Right lobe of liver (tissue), 6 donors: ENCODE results near the gene PHF14. TPM values are rescaled to one million over a fixed set of nuclear protein-coding genes. Genes with fewer than 3 reads are reported as not detected.

ENCODE experiments used
- ATAC-seq, 4 donors: fragments of 200-7000 bp; cut with Tn5 transposase; one replicate each; pipeline ENCODE4 v1.9.1; 2020; ENCODE audit warnings: mild to moderate bottlenecking in 4 of 4, moderate library complexity in 4 of 4
- DNase-seq, 3 donors: peaks; one replicate each; pipeline ENCODE4 v3.0.0-alpha.2; 2020
- H3K27ac ChIP-seq, 3 donors: fragments of 200-600 bp; one replicate each; pipeline ENCODE4 v1.8.0; 2022
- H3K27me3 ChIP-seq, 2 donors: fragments of 200-600 bp; one replicate each; pipeline ENCODE4 v1.8.0; 2022
- H3K36me3 ChIP-seq, 4 donors: fragments of 200-600 bp; sonication (generic) in 1 of 4; one replicate each; pipeline versions ENCODE4 v1.5.1 to v1.8.0; 2017 to 2022; ENCODE audit warnings: control low read depth in 1 of 4
- H3K4me1 ChIP-seq, 4 donors: fragments of 200-600 bp; sonication (generic) in 1 of 4; one replicate each; pipeline versions ENCODE4 v1.5.1 to v1.8.0; 2017 to 2022; ENCODE audit warnings: control low read depth in 1 of 4
- H3K4me3 ChIP-seq, 3 donors: fragments of 200-600 bp; one replicate each; pipeline ENCODE4 v1.8.0; 2022
- H3K9me3 ChIP-seq, 4 donors: fragments of 200-600 bp; sonication (generic) in 1 of 4; one replicate each; pipeline versions ENCODE4 v1.5.1 to v1.8.0; 2017 to 2022; ENCODE audit warnings: control low read depth in 1 of 4
- CTCF ChIP-seq, 4 donors: fragments of 200-600 bp in 3 of 4; fragments of 450-650 bp in 1 of 4; IDR thresholded peaks; one replicate each; pipeline versions ENCODE4 v1.5.1 to v1.8.0; 2016 to 2022; ENCODE audit warnings: antibody characterized with exemption in 4 of 4, mild to moderate bottlenecking in 2 of 4
- POLR2A ChIP-seq: fragments of 450-650 bp; IDR thresholded peaks from one replicate; pipeline ENCODE4 v1.6.1; 2017; ENCODE audit warnings: antibody characterized with exemption, mild to moderate bottlenecking
- WGBS: methylation state at CpG from one replicate; pipeline ENCODE4 v1.1.6; 2018; ENCODE audit warnings: low coverage, low lambda C conversion rate; ENCODE audit not compliant: insufficient coverage; ENCODE audit errors: missing lambda C conversion rate; 5-methylcytosine and 5-hydroxymethylcytosine counted together
- intact Hi-C, 2 donors: fragments of 100-400 bp; cut with DNase I; formaldehyde crosslinking; loops; one replicate each; pipeline versions ENCODE4 v1.11.2 to v1.14.1; 2022
- total RNA-seq, 6 experiments: library from RNA; depleted of rRNA in 2 of 6; stranded (reverse); fragments of >200 nt in 2 of 6; fragmentation: NEBNext Ultra II Directional in 3 of 6; extraction: Animal tissue kit (Norgen Biotek cat#: 25700) in 3 of 6; gene quantifications; one replicate each; pipeline versions ENCODE4 v1.1.0 to v1.2.4, GENCODE V29; 2016 to 2023
- donor health status: DM: no; HTN: yes; CAD: no.
- donor health status: DM: no; HTN: no; CAD: no.
- donor health status: DM: no; HTN: no; CAD: no.
- donor health status: DM: no; HTN: yes; CAD: no.
- donor health status: DM: no; HTN: yes; CAD: no.

The PHF14 gene
- total RNA-seq, 6 experiments from 2014 or later: 13.5 to 25.7 (median 16.7) TPM

GRCh38 chr7:11060893-11061292, 87.2 kb downstream of the PHF14 start:
- WGBS: 70% methylated on average over 2 of the region's 2 CpGs
- no peak for DNase-seq
- Histone ChIP-seq H3K9me3 (no peaks in the 10 kb centered on the region), H3K27ac (no peak overlapping the region), H3K36me3 (peaks cover 0 to 13% (median 7%) of the 10 kb centered on the region in 4 donors), H3K4me1 (no peaks in the 10 kb centered on the region), H3K27me3 (no peaks in the 10 kb centered on the region), H3K4me3 (no peak overlapping the region)
- TF ChIP-seq CTCF (IDR thresholded peaks at IDR 0.05) (no peak), POLR2A (no peak)
- intact Hi-C loops: no loop called here
- ATAC-seq: no peak

- no peak for ATAC-seq
- Histone ChIP-seq H3K27me3 (no peaks in the 10 kb centered on the region), H3K4me1 (no peaks in the 10 kb centered on the region), H3K4me3 (no peak overlapping the region), H3K9me3 (no peaks in the 10 kb centered on the region), H3K36me3 (peaks cover 0 to 13% (median 7%) of the 10 kb centered on the region in 4 donors), H3K27ac (no peak overlapping the region)
- DNase-seq: no peak
- no peak for TF ChIP-seq POLR2A
- no peak for TF ChIP-seq CTCF (IDR thresholded peaks at IDR 0.05)
- intact Hi-C loops: no loop called here
Observed at GRCh38 chr7:11062110-11062509, 88.4 kb downstream of the PHF14 start.

GRCh38 chr7:11069591-11069990, 95.9 kb downstream of the PHF14 start:
- TF ChIP-seq CTCF (IDR thresholded peaks at IDR 0.05) (no peak), POLR2A (no peak)
- intact Hi-C loops: no loop called here
- Histone ChIP-seq H3K36me3 (no peaks in the 10 kb centered on the region), H3K4me1 (no peaks in the 10 kb centered on the region), H3K27me3 (no peaks in the 10 kb centered on the region), H3K9me3 (no peaks in the 10 kb centered on the region), H3K27ac (no peak overlapping the region), H3K4me3 (no peak overlapping the region)
- WGBS: 90% methylated on average over 3 of the region's 3 CpGs
- ATAC-seq (no peak), DNase-seq (no peak)

GRCh38 chr7:11077816-11078215, 104.1 kb downstream of the PHF14 start:
- Histone ChIP-seq H3K4me1 (no peaks in the 10 kb centered on the region), H3K9me3 (peaks cover 0 to 5% (median 0%) of the 10 kb centered on the region in 4 donors), H3K27me3 (no peaks in the 10 kb centered on the region), H3K27ac (no peak overlapping the region), H3K4me3 (no peak overlapping the region), H3K36me3 (no peaks in the 10 kb centered on the region)
- 93% methylated on average over 2 of the region's 2 CpGs for WGBS
- no peak for DNase-seq
- ATAC-seq: no peak
- intact Hi-C loops: no loop called here
- TF ChIP-seq POLR2A: no peak
- no peak for TF ChIP-seq CTCF (IDR thresholded peaks at IDR 0.05)

GRCh38 chr7:11078247-11078834, 104.7 kb downstream of the PHF14 start:
- no peaks in the 10 kb centered on the region for H3K27me3 ChIP-seq
- H3K27ac ChIP-seq: no peak overlapping the region
- WGBS: 80% methylated on average over 4 of the region's 4 CpGs
- intact Hi-C loops: no loop called here
- no peaks in the 10 kb centered on the region for H3K36me3 ChIP-seq
- H3K4me1 ChIP-seq: no peaks in the 10 kb centered on the region
- no peak overlapping the region for H3K4me3 ChIP-seq
- peaks cover 0 to 5% (median 0%) of the 10 kb centered on the region in 4 donors for H3K9me3 ChIP-seq
- ATAC-seq (no peak), DNase-seq (no peak)
- TF ChIP-seq CTCF (IDR thresholded peaks at IDR 0.05) (no peak), POLR2A (no peak)
